Chondrocyte (in vitro differentiated cells): ENCODE data around the gene CORO7. TPM values are rescaled to one million over a fixed set of nuclear protein-coding genes. Genes with fewer than 3 reads are reported as not detected.
A peak's percentile ranks its signal among the peaks of the same experiment; 100 is the strongest.

Source experiments
- DNase-seq: peaks from one replicate; pipeline ENCODE4 v3.0.0; 2021; ENCODE audit warnings: mixed read lengths, low spot score
- H3K27ac Mint-ChIP-seq: one replicate; pipeline ENCODE4 v1.8.0; 2021; ENCODE audit warnings: mild to moderate bottlenecking, moderate library complexity, mixed read lengths; ENCODE audit not compliant: unreplicated experiment
- H3K27me3 Mint-ChIP-seq: 2 replicates; pipeline ENCODE4 v1.8.0; 2021; ENCODE audit warnings: low read depth, mixed read lengths
- H3K36me3 Mint-ChIP-seq: 2 replicates; pipeline ENCODE4 v1.8.0; 2021; ENCODE audit warnings: low read depth, mixed read lengths
- H3K4me1 Mint-ChIP-seq: 2 replicates; pipeline ENCODE4 v1.8.0; 2021; ENCODE audit warnings: low read depth, mild to moderate bottlenecking, mixed read lengths
- H3K4me3 Mint-ChIP-seq: one replicate; pipeline ENCODE4 v1.8.0; 2021; ENCODE audit warnings: mild to moderate bottlenecking, moderate library complexity, mixed read lengths; ENCODE audit not compliant: unreplicated experiment
- H3K9me3 Mint-ChIP-seq: 2 replicates; pipeline ENCODE4 v1.8.0; 2021; ENCODE audit warnings: low read depth, mixed read lengths
- CTCF ChIP-seq: fragments of 200-600 bp; sonication (generic); IDR thresholded peaks from 2 replicates; pipeline ENCODE4 v1.5.0; 2021; ENCODE audit warnings: antibody characterized with exemption, mild to moderate bottlenecking, moderate library complexity
- total RNA-seq: library from RNA; stranded (reverse); gene quantifications from 3 replicates; pipeline ENCODE4 v1.2.1, GENCODE V29; 2021

CORO7 gene
- total RNA-seq, 1 donor from 2014 or later, result 24.6 TPM

DNA sequence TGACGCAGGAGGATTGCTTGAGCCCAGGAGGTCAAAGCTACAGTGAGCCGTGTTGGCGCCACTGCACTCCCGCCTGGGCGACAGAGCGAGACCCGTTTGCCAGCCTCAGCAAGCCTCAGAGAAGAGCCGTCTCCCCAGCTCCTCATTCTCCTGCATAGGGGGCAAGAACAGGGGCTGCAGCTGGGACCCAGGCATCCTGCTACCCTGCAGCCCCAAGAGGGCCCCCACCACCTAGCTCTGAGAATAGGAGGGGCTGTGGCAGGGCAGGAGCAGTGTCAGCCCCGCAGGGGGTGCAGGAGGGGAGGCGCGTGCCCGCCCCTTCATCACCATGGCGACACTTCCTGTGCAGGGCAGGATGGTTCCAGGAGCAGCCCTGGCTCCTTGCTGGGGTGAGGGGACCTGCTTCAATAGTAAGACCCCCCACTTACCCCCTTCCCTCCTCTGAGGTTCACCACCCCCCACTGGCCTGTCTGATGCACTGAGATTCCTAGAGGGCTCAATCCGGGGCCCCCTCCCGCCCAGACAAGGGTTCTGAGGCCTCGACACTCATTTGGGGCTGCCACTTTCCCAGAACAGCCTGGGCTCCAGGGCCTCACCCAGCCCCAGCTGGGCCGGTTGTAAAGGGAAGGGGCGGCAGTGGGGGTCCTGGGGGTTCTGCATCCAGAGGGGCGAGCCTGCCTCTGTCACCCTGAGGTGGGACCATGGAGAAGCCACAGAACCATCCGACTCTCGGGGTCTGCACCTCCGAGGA lies 24.6 kb downstream of the CORO7 start:
- no peaks in the 10 kb centered on the region for H3K9me3 Mint-ChIP-seq
- peaks cover 4% of the 10 kb centered on the region for H3K36me3 Mint-ChIP-seq
- no peak for TF ChIP-seq CTCF
- H3K27ac Mint-ChIP-seq, result peak overlapping the region; percentile 70
- H3K4me1 Mint-ChIP-seq, result peaks cover 51% of the 10 kb centered on the region
- no peaks in the 10 kb centered on the region for H3K27me3 Mint-ChIP-seq
- H3K4me3 Mint-ChIP-seq, result no peak overlapping the region
- DNase-seq, result peak; percentile 83

GRCh38 chr16:4390266-4391260 lies 25.8 kb downstream of the CORO7 start:
- TF ChIP-seq CTCF, result peak; percentile 46
- H3K27me3 Mint-ChIP-seq, result no peaks in the 10 kb centered on the region
- no peak for DNase-seq
- H3K36me3 Mint-ChIP-seq, result peaks cover under 1% of the 10 kb centered on the region
- H3K27ac Mint-ChIP-seq, result peak overlapping the region; percentile 82
- peaks cover 64% of the 10 kb centered on the region for H3K4me1 Mint-ChIP-seq
- H3K9me3 Mint-ChIP-seq, result no peaks in the 10 kb centered on the region
- no peak overlapping the region for H3K4me3 Mint-ChIP-seq

DNA sequence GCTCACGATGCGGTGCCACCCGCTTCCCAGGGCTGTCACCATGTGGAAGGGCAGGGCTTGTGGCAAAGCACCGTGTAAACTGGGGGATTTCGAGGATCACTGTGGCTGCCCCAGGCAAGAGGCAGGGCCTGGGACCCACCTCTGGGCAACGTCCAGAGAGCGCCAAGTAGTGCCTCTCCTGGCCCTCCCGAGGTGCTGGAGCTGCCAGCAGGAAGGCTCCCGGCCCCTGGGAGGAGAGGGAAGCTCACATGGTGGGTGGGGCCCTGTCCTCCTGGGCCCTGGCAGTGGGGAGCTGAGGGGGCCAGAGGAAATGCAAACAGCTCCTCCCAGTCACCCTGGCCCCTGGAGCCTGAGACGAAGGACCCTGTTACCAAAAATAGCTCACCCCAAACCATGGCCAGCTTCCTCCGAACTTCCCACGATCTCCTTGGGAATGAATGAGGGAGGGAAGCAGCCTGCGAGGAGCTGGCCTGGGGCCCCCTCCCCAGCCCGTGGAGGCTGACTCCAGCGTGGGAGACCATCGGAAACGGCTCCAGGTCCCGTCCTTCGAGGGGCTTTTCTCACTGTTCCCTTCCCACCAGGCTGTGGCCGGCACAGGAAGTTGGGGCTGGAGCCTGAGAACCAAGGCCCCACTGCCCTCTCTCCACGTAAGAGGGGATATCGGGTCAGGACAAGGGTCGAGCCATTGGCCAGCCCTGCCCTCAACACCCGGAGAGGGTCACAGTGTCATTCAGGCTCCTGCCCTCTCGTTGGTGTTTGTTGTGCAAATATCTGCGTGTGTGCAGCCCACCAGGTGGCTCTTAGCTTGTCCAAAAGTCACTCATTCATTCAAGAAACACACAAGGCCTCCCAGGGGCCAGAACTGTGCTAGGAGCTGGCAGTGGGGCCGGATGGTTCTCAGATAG lies 27.1 kb downstream of the CORO7 start:
- Mint-ChIP-seq H3K27me3 (no peaks in the 10 kb centered on the region), H3K9me3 (no peaks in the 10 kb centered on the region), H3K36me3 (no peaks in the 10 kb centered on the region), H3K4me3 (no peak overlapping the region), H3K4me1 (peaks cover 75% of the 10 kb centered on the region), H3K27ac (peak overlapping the region; percentile 82)
- peak; percentile 65 for DNase-seq
- TF ChIP-seq CTCF, result no peak

DNA sequence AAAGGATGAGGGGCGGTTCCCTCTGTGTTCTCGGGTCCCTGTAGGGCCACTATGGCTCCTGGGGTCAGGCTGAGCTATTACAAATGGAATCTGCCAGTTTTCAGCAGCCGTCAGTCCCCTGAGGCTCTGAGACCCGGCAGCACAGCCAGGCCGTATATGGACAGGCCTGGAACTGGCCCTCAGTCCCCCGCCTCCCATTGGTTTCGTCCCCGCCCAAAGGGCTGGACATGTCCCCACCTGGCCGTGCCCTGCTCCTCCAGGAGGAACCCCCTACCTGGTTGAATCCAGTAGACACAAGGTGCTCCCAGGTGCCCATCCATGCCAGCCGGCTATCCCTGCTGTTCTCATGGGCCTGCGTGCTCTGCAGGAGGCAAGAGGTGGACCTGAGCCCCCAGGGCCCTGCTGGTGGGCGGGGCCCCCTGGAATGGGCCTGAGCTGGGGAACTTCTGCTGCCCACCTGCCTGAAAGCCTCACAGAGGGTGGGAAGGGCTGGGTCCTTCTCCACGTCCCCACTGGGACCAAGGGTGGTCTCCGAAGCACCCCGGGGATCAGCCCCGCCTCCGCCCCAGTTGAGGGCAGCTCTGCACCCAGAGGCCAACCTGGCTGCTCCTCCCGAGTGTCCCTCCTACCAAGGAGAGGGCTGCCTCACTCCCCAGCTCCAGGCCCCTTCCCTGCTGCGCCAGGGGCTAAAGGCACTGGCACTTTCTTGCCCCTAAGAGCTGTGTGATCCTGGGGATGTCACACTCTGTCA lies 27.9 kb downstream of the CORO7 start:
- Mint-ChIP-seq H3K9me3 (no peaks in the 10 kb centered on the region), H3K27ac (peak overlapping the region; percentile 94), H3K27me3 (no peaks in the 10 kb centered on the region), H3K4me3 (no peak overlapping the region), H3K36me3 (no peaks in the 10 kb centered on the region), H3K4me1 (peaks cover 80% of the 10 kb centered on the region)
- no peak for DNase-seq
- TF ChIP-seq CTCF, result no peak
